Thymus (tissue), 11 donors: ENCODE measurements around the gene HIRA. TPM values are rescaled to one million over a fixed set of nuclear protein-coding genes. Genes with fewer than 3 reads are reported as not detected.

ENCODE experiments used
- DNase-seq, 9 donors: peaks; one replicate each; pipeline ENCODE4 v3.0.0-alpha.2; 2013; ENCODE audit warnings: low spot score in 9 of 9, low read depth in 6 of 9, missing footprints in 1 of 9
- H3K27ac ChIP-seq, 2 donors: one replicate each; pipeline ENCODE4 v1.5.1; 2013; ENCODE audit warnings: control low read depth in 1 of 2, low read depth in 1 of 2, low read length in 1 of 2, mild to moderate bottlenecking in 1 of 2, moderate library complexity in 1 of 2
- H3K27me3 ChIP-seq, 2 donors: one replicate each; pipeline ENCODE4 v1.5.1; 2013; ENCODE audit warnings: low read length in 1 of 2; ENCODE audit not compliant: control insufficient read depth in 2 of 2, insufficient read depth in 1 of 2
- H3K36me3 ChIP-seq, 2 donors: one replicate each; pipeline ENCODE4 v1.5.1; 2013; ENCODE audit warnings: low read length in 1 of 2, mild to moderate bottlenecking in 1 of 2, moderate library complexity in 1 of 2; ENCODE audit not compliant: control insufficient read depth in 2 of 2, insufficient read depth in 2 of 2
- H3K4me1 ChIP-seq, 2 donors: one replicate each; pipeline ENCODE4 v1.5.1; 2013; ENCODE audit warnings: low read length in 2 of 2; ENCODE audit not compliant: control insufficient read depth in 2 of 2, insufficient read depth in 2 of 2
- H3K4me3 ChIP-seq, 2 donors: one replicate each; pipeline ENCODE4 v1.5.1; 2013; ENCODE audit warnings: low read length in 2 of 2, control low read depth in 1 of 2, mild to moderate bottlenecking in 1 of 2
- H3K9me3 ChIP-seq, 2 donors: one replicate each; pipeline ENCODE4 v1.5.1; 2013; ENCODE audit warnings: low read length in 1 of 2, mild to moderate bottlenecking in 1 of 2; ENCODE audit not compliant: control insufficient read depth in 2 of 2, insufficient read depth in 1 of 2
- WGBS: extraction: QIAGEN DNeasy Blood & Tissue Kit; methylation state at CpG from one replicate; pipeline ENCODE4 v1.1.7; 2013; 5-methylcytosine and 5-hydroxymethylcytosine counted together
- polyA plus RNA-seq: library from polyadenylated mRNA; stranded (reverse); fragments of 200-250 nt; gene quantifications from one replicate; pipeline ENCODE4 v1.2.3, GENCODE V29; 2013
- total RNA-seq: library from RNA; stranded (reverse); fragments of 120-200 nt; gene quantifications from one replicate; pipeline ENCODE4 v1.2.4, GENCODE V29; 2013
- donor health status: healthy.

Gene HIRA
- total and polyA plus RNA-seq, 2 donors = 15.4 to 15.9 TPM

- no peaks in the 10 kb centered on the region for H3K4me1 ChIP-seq
- WGBS = 98% methylated on average over 14 of the region's 14 CpGs
- DNase-seq = no peak
- no peak overlapping the region for H3K4me3 ChIP-seq
- no peaks in the 10 kb centered on the region for H3K9me3 ChIP-seq
- H3K36me3 ChIP-seq = peaks cover 73 to 80% of the 10 kb centered on the region in 2 donors
- no peaks in the 10 kb centered on the region for H3K27me3 ChIP-seq
- H3K27ac ChIP-seq = no peak overlapping the region
These were observed 34.7 kb upstream of the HIRA start for GRCh38 chr22:19466126-19466716.

GRCh38 chr22:19464975-19465374, 33.4 kb upstream of the HIRA start:
- no peaks in the 10 kb centered on the region for H3K9me3 ChIP-seq
- H3K27me3 ChIP-seq = no peaks in the 10 kb centered on the region
- 98% methylated on average over 4 of the region's 4 CpGs for WGBS
- peaks cover 68 to 80% of the 10 kb centered on the region in 2 donors for H3K36me3 ChIP-seq
- no peak overlapping the region for H3K4me3 ChIP-seq
- DNase-seq = no peak
- H3K4me1 ChIP-seq = no peaks in the 10 kb centered on the region
- H3K27ac ChIP-seq = no peak overlapping the region

- Histone ChIP-seq H3K27me3 (no peaks in the 10 kb centered on the region), H3K27ac (no peak overlapping the region), H3K4me1 (no peaks in the 10 kb centered on the region), H3K9me3 (no peaks in the 10 kb centered on the region), H3K36me3 (peaks cover 64 to 77% of the 10 kb centered on the region in 2 donors), H3K4me3 (no peak overlapping the region)
- no peak for DNase-seq
- WGBS = 96% methylated on average over 1 of the region's 1 CpG
These were observed 33.0 kb upstream of the HIRA start for GRCh38 chr22:19464546-19464945.

- no peaks in the 10 kb centered on the region for H3K9me3 ChIP-seq
- 98% methylated on average over 7 of the region's 7 CpGs for WGBS
- no peak overlapping the region for H3K4me3 ChIP-seq
- DNase-seq = no peak
- H3K27ac ChIP-seq = no peak overlapping the region
- H3K4me1 ChIP-seq = no peaks in the 10 kb centered on the region
- no peaks in the 10 kb centered on the region for H3K27me3 ChIP-seq
- peaks cover 56 to 70% of the 10 kb centered on the region in 2 donors for H3K36me3 ChIP-seq
These were observed 32.2 kb upstream of the HIRA start for GRCh38 chr22:19463491-19464469.

GRCh38 chr22:19463008-19463407, 31.5 kb upstream of the HIRA start:
- peaks cover 51 to 68% of the 10 kb centered on the region in 2 donors for H3K36me3 ChIP-seq
- 97% methylated on average over 1 of the region's 1 CpG for whole genome bisulfite sequencing
- no peaks in the 10 kb centered on the region for H3K4me1 ChIP-seq
- no peaks in the 10 kb centered on the region for H3K9me3 ChIP-seq
- H3K27ac ChIP-seq = no peak overlapping the region
- DNase-seq = no peak
- H3K27me3 ChIP-seq = no peaks in the 10 kb centered on the region
- H3K4me3 ChIP-seq = no peak overlapping the region

GRCh38 chr22:19461506-19461905, 30.0 kb upstream of the HIRA start:
- DNase-seq = no peak
- Histone ChIP-seq H3K36me3 (peaks cover 51 to 66% of the 10 kb centered on the region in 2 donors), H3K27ac (no peak overlapping the region), H3K4me3 (no peak overlapping the region), H3K4me1 (no peaks in the 10 kb centered on the region), H3K9me3 (no peaks in the 10 kb centered on the region), H3K27me3 (no peaks in the 10 kb centered on the region)
- WGBS = 96% methylated on average over 1 of the region's 1 CpG

- H3K4me1 ChIP-seq = no peaks in the 10 kb centered on the region
- DNase-seq = no peak
- WGBS = 96% methylated on average over 2 of the region's 2 CpGs
- H3K9me3 ChIP-seq = no peaks in the 10 kb centered on the region
- no peak overlapping the region for H3K27ac ChIP-seq
- peaks cover 53 to 68% of the 10 kb centered on the region in 2 donors for H3K36me3 ChIP-seq
- H3K4me3 ChIP-seq = no peak overlapping the region
- no peaks in the 10 kb centered on the region for H3K27me3 ChIP-seq
These were observed 28.5 kb upstream of the HIRA start for GRCh38 chr22:19460036-19460435.

- Histone ChIP-seq H3K36me3 (peaks cover 60 to 70% of the 10 kb centered on the region in 2 donors), H3K4me1 (no peaks in the 10 kb centered on the region), H3K4me3 (no peak overlapping the region), H3K9me3 (no peaks in the 10 kb centered on the region), H3K27me3 (no peaks in the 10 kb centered on the region), H3K27ac (no peak overlapping the region)
- WGBS = 98% methylated on average over 8 of the region's 8 CpGs
- DNase-seq = no peak
These were observed 26.4 kb upstream of the HIRA start for GRCh38 chr22:19457828-19458428.

- H3K4me3 ChIP-seq = no peak overlapping the region
- no peak for DNase-seq
- H3K4me1 ChIP-seq = no peaks in the 10 kb centered on the region
- no peak overlapping the region for H3K27ac ChIP-seq
- 98% methylated on average over 10 of the region's 10 CpGs for WGBS
- no peaks in the 10 kb centered on the region for H3K9me3 ChIP-seq
- no peaks in the 10 kb centered on the region for H3K27me3 ChIP-seq
- peaks cover 64 to 78% of the 10 kb centered on the region in 2 donors for H3K36me3 ChIP-seq
These were observed 25.0 kb upstream of the HIRA start for GRCh38 chr22:19456541-19456940.
